Endothelial cell of umbilical vein (primary cell): Measurements from ENCODE around the gene NR1I3. TPM values are rescaled to one million over a fixed set of nuclear protein-coding genes. Genes with fewer than 3 reads are reported as not detected.

Experiments used
- BruUV-seq: library from RNA; stranded (reverse); fragments of 400-500 nt; replicated peaks from 2 replicates; lab custom pipeline; 2021; lab: Mats Ljungman, UMichigan
- CTCF ChIA-PET: fragments of 300-600, 350-600 bp; sonication (Branson Sonifier 250); formaldehyde crosslinking; loops from one replicate; lab custom pipeline; 2021; ENCODE audit warnings: antibody characterized with exemption, inconsistent platforms; lab: Charles Lee
- POLR2A ChIA-PET: fragments of 300-600, 350-600 bp; sonication (Branson Sonifier 250); formaldehyde crosslinking; loops from one replicate; lab custom pipeline; 2021; ENCODE audit warnings: antibody characterized with exemption, inconsistent platforms; lab: Charles Lee
- DNase-seq: peaks from one replicate; pipeline ENCODE4 v3.0.0-alpha.2; 2011; ENCODE audit warnings: low read depth, low spot score
- FAIRE-seq: peaks from 2 replicates; lab custom pipeline; 2011; peaks lifted over from hg19 to GRCh38; lab: Jason Lieb, UNC
- H2AFZ ChIP-seq: 2 replicates; pipeline ENCODE4 v1.6.0; 2012; ENCODE audit warnings: low read depth, low read length, control low read depth, inconsistent platforms
- H3K27ac ChIP-seq: 2 replicates; pipeline ENCODE4 v1.5.1; 2011; ENCODE audit warnings: low read depth, mild to moderate bottlenecking, control low read depth, low read length, moderate library complexity; ENCODE audit not compliant: insufficient read depth
- H3K27me3 ChIP-seq, 2 experiments: 2 replicates each; pipeline versions ENCODE4 v1.6.0 to v1.6.1; 2011; ENCODE audit warnings: low read length in 2 of 2, mixed read lengths in 1 of 2; ENCODE audit not compliant: control insufficient read depth in 2 of 2, insufficient read depth in 2 of 2
- H3K36me3 ChIP-seq, 2 experiments: 2 replicates in 1 of 2; 3 replicates in 1 of 2; pipeline ENCODE4 v1.5.1; 2011; ENCODE audit warnings: low read length in 2 of 2, mild to moderate bottlenecking in 1 of 2, moderate library complexity in 1 of 2; ENCODE audit not compliant: control insufficient read depth in 2 of 2, insufficient read depth in 2 of 2; ENCODE audit errors: extremely low read depth in 1 of 2
- H3K4me1 ChIP-seq: 3 replicates; pipeline ENCODE4 v1.5.1; 2011; ENCODE audit warnings: mild to moderate bottlenecking, low read length; ENCODE audit not compliant: control insufficient read depth, insufficient read depth; ENCODE audit errors: extremely low read depth
- H3K4me2 ChIP-seq: 2 replicates; pipeline ENCODE4 v1.6.1; 2011; ENCODE audit warnings: low read length, control low read depth, mixed read lengths; ENCODE audit not compliant: insufficient read depth
- H3K4me3 ChIP-seq, 3 experiments: fragments of 200-600 bp in 1 of 3; sonication (generic), shearing (Covaris generic) in 1 of 3; replicated peaks in 1 of 3; 2 replicates each; pipeline ENCODE4 v1.5.1; 2011 to 2016; ENCODE audit warnings: control low read depth in 3 of 3, low read length in 3 of 3, mild to moderate bottlenecking in 2 of 3, inconsistent platforms in 1 of 3, low read depth in 1 of 3, moderate library complexity in 1 of 3; ENCODE audit not compliant: insufficient read depth in 1 of 3
- H3K79me2 ChIP-seq: 2 replicates; pipeline ENCODE4 v1.6.0; 2012; ENCODE audit warnings: low read length, inconsistent platforms; ENCODE audit not compliant: control insufficient read depth, insufficient read depth
- H3K9ac ChIP-seq: replicated peaks from 2 replicates; pipeline ENCODE3; 2011; ENCODE audit warnings: low read length, control low read depth; ENCODE audit not compliant: insufficient read depth; ENCODE audit errors: extremely low read depth
- H3K9me1 ChIP-seq: replicated peaks from 3 replicates; pipeline ENCODE4 v1.6.0; 2011; ENCODE audit warnings: mild to moderate bottlenecking, low read length; ENCODE audit not compliant: control insufficient read depth, insufficient read depth; ENCODE audit errors: extremely low read depth
- H3K9me3 ChIP-seq: replicated peaks from 2 replicates; pipeline ENCODE4 v1.5.1; 2012; ENCODE audit warnings: low read length, inconsistent platforms; ENCODE audit not compliant: control insufficient read depth, insufficient read depth
- H4K20me1 ChIP-seq: replicated peaks from 2 replicates; pipeline ENCODE3; 2011; ENCODE audit warnings: mild to moderate bottlenecking, low read length; ENCODE audit not compliant: control insufficient read depth, insufficient read depth; ENCODE audit errors: extremely low read depth
- CTCF ChIP-seq, 2 donors: IDR thresholded peaks; 1 replicate in 1 of 2; 2 replicates in 1 of 2; pipeline ENCODE4 v1.5.1; 2011; ENCODE audit warnings: low read length in 2 of 2, mild to moderate bottlenecking in 2 of 2, moderate library complexity in 2 of 2, control low read depth in 1 of 2, inconsistent platforms in 1 of 2, low read depth in 1 of 2; ENCODE audit not compliant: insufficient read depth in 1 of 2; ENCODE audit errors: extremely low read depth in 1 of 2
- EZH2 ChIP-seq: IDR thresholded peaks from 2 replicates; pipeline ENCODE4 v1.6.1; 2012; ENCODE audit warnings: borderline replicate concordance, low read depth, mild to moderate bottlenecking, moderate library complexity, low read length, inconsistent platforms; ENCODE audit not compliant: severe bottlenecking
- FOS ChIP-seq: IDR thresholded peaks from 2 replicates; pipeline ENCODE4 v1.6.1; 2011; ENCODE audit warnings: mild to moderate bottlenecking, low read length, moderate library complexity, borderline replicate concordance; ENCODE audit not compliant: insufficient read depth
- GATA2 ChIP-seq: IDR thresholded peaks from 2 replicates; pipeline ENCODE4 v1.7.0; 2011; ENCODE audit warnings: low read depth, mild to moderate bottlenecking, moderate library complexity, mixed read lengths, low read length; ENCODE audit not compliant: insufficient read length, insufficient read depth
- JUN ChIP-seq: IDR thresholded peaks from 2 replicates; pipeline ENCODE4 v1.6.1; 2011; ENCODE audit warnings: borderline replicate concordance, low read depth; ENCODE audit not compliant: insufficient read length, insufficient read depth
- MAX ChIP-seq: IDR thresholded peaks from 2 replicates; pipeline ENCODE4 v1.6.1; 2011; ENCODE audit not compliant: insufficient read depth, insufficient read length
- MYC ChIP-seq: IDR thresholded peaks from one replicate; pipeline ENCODE4 v1.6.1; 2011; ENCODE audit warnings: mild to moderate bottlenecking, low read depth, low read length
- POLR2A ChIP-seq: IDR thresholded peaks from 2 replicates; pipeline ENCODE4 v1.6.1; 2012; ENCODE audit warnings: low read depth, mild to moderate bottlenecking, control low read depth, low read length
- POLR2AphosphoS5 ChIP-seq: IDR thresholded peaks from 2 replicates; pipeline ENCODE4 v1.6.1; 2012; ENCODE audit warnings: low read depth, mild to moderate bottlenecking, control low read depth, low read length, moderate library complexity; ENCODE audit not compliant: insufficient read depth
- dilution Hi-C: fragments of 300-500 bp; cut with MboI; formaldehyde crosslinking; loops from one replicate; pipeline ENCODE4 v1.15.0; 2019; ENCODE audit warnings: low sequenced_read_pairs; ENCODE audit not compliant: extremely low pct_ligation_motif_present
- intact Hi-C: fragments of 100-400 bp; cut with micrococcal nuclease; formaldehyde crosslinking; loops from one replicate; pipeline ENCODE4 v1.10.0; 2022
- polyA plus RNA-seq, 4 experiments: library from polyadenylated mRNA; depleted of rRNA in 3 of 4; stranded (reverse) in 3 of 4; unstranded in 1 of 4; fragments of >200 nt; gene quantifications; 2 replicates each; pipeline versions ENCODE4 v1.2.1 to v1.2.3, GENCODE V29; 2011 to 2012; ENCODE audit warnings: missing spikeins in 1 of 4
- total RNA-seq: library from RNA; stranded (reverse); gene quantifications from 2 replicates; pipeline ENCODE4 v1.2.3, GENCODE V29; 2021

NR1I3 gene
- total and polyA plus RNA-seq, 2 donors (not counting 3 experiments of a cell fraction or from before 2014, with no cell fraction given) = not detected

- TF ChIP-seq CTCF (IDR thresholded peaks at IDR 0.05; ENCODE audit: extremely low read depth in 1 of 2, insufficient read depth in 1 of 2, low read depth in 1 of 2, low read length in 2 of 2) (no peak), POLR2AphosphoS5 (no peak), MYC (no peak), EZH2 (no peak), GATA2 (no peak), FOS (no peak), JUN (no peak), MAX (no peak), POLR2A (no peak)
- no peaks in the 10 kb centered on the region for H3K9me1 ChIP-seq
- peaks cover 3 to 4% of the 10 kb centered on the region in 2 experiments for H3K36me3 ChIP-seq
- H3K4me3 ChIP-seq = no peak overlapping the region
- H3K4me1 ChIP-seq = peaks cover 11% of the 10 kb centered on the region
- H3K79me2 ChIP-seq = no peaks in the 10 kb centered on the region
- dilution Hi-C loops (no loop called here), intact Hi-C loops (no loop called here)
- no TSS peak for BruUV-seq
- no peaks in the 10 kb centered on the region for H3K27me3 ChIP-seq
- FAIRE-seq (no peak), DNase-seq (no peak)
- H3K9ac ChIP-seq = no peak overlapping the region
- H4K20me1 ChIP-seq = no peaks in the 10 kb centered on the region
- CTCF ChIA-PET = interaction anchor here (1.0 to 2.1 kb wide), 4 partner anchors 9 to 71 kb away, joined by 3 to 9 read pairs (median 4); no protein-coding TSS in a partner anchor
- no peaks in the 10 kb centered on the region for H3K9me3 ChIP-seq
- no peak overlapping the region for H3K27ac ChIP-seq
- no peak overlapping the region for H2AFZ ChIP-seq
- POLR2A ChIA-PET = no interaction called here
- no peak overlapping the region for H3K4me2 ChIP-seq
Measured at GRCh38 chr1:161220002-161220401, 18.0 kb downstream of the NR1I3 start.
